K562 (cell line): ENCODE data around the gene HPCAL1. TPM values are rescaled to one million over a fixed set of nuclear protein-coding genes. Genes with fewer than 3 reads are reported as not detected.
A peak's percentile ranks its signal among the peaks of the same experiment; 100 is the strongest.

ENCODE experiments used
- ATAC-seq: fragments of 200-7000 bp; cut with Tn5 transposase; 3 replicates; pipeline ENCODE4 v1.9.1; 2020; ENCODE audit warnings: moderate library complexity
- BruUV-seq: library from RNA; stranded (reverse); fragments of 400-500 nt; replicated peaks from 2 replicates; lab custom pipeline; 2021; lab: Mats Ljungman, UMichigan
- CTCF ChIA-PET: fragments of 300-600 bp; formaldehyde crosslinking; extraction: SDS; loops from one replicate; lab custom pipeline; 2021; ENCODE audit warnings: low intra/inter-chr PET ratio; lab: Yijun Ruan, JAX
- POLR2A ChIA-PET: fragments of 300-600, 350-650 bp; sonication (Branson Sonifier 250); formaldehyde crosslinking; extraction: SDS; loops from one replicate; lab custom pipeline; 2021; ENCODE audit warnings: antibody characterized with exemption, inconsistent platforms; lab: Yijun Ruan, JAX
- DNase-seq, 4 experiments: peaks; one replicate each; pipeline versions ENCODE4 v3.0.0 to v3.0.0-alpha.2; 2011 to 2018; ENCODE audit warnings: low spot score in 3 of 4, mixed read lengths in 3 of 4; ENCODE audit errors: extremely low read depth in 1 of 4
- FAIRE-seq: peaks from 2 replicates; lab custom pipeline; 2011; peaks lifted over from hg19 to GRCh38; lab: Jason Lieb, UNC
- H2AFZ ChIP-seq: 2 replicates; pipeline ENCODE4 v1.6.0; 2011; ENCODE audit warnings: low read depth, low read length, control low read depth, inconsistent platforms
- H3K27ac ChIP-seq: fragments of 200-600 bp; 3 replicates; pipeline ENCODE4 v1.8.0; 2011; ENCODE audit warnings: low read depth, mild to moderate bottlenecking, control low read depth, inconsistent platforms, low read length, moderate library complexity, mixed read lengths; ENCODE audit errors: extremely low read depth
- H3K27me3 ChIP-seq, 2 experiments: fragments of 300-600 bp in 1 of 2; 2 replicates in 1 of 2; 3 replicates in 1 of 2; pipeline versions ENCODE4 v1.6.0 to v1.8.0; 2011; ENCODE audit warnings: inconsistent platforms in 2 of 2, low read length in 2 of 2, mild to moderate bottlenecking in 1 of 2, mixed read lengths in 1 of 2, moderate library complexity in 1 of 2; ENCODE audit not compliant: control insufficient read depth in 2 of 2, insufficient read depth in 2 of 2
- H3K36me3 ChIP-seq: fragments of 300-600 bp; 3 replicates; pipeline ENCODE4 v1.8.0; 2011; ENCODE audit warnings: mild to moderate bottlenecking, low read length, inconsistent platforms; ENCODE audit not compliant: control insufficient read depth, insufficient read depth
- H3K4me1 ChIP-seq, 2 experiments: fragments of 200-600 bp in 1 of 2; replicated peaks in 1 of 2; 2 replicates in 1 of 2; 3 replicates in 1 of 2; pipeline versions ENCODE4 v1.5.1 to v1.8.0; 2011; ENCODE audit warnings: inconsistent platforms in 2 of 2, low read length in 2 of 2, mild to moderate bottlenecking in 1 of 2, mixed read lengths in 1 of 2, moderate library complexity in 1 of 2; ENCODE audit not compliant: control insufficient read depth in 2 of 2, insufficient read depth in 2 of 2
- H3K4me2 ChIP-seq: 2 replicates; pipeline ENCODE4 v1.6.1; 2011; ENCODE audit warnings: low read length, control low read depth, inconsistent platforms, mixed read lengths; ENCODE audit not compliant: insufficient read depth
- H3K4me3 ChIP-seq: fragments of 200-600 bp; sonication (generic), shearing (Covaris generic); 2 replicates; pipeline ENCODE4 v1.5.1; 2016; ENCODE audit warnings: control low read depth, inconsistent platforms
- H3K79me2 ChIP-seq: fragments of 200-600 bp; 3 replicates; pipeline ENCODE4 v1.8.0; 2011; ENCODE audit warnings: low read length, inconsistent platforms; ENCODE audit not compliant: control insufficient read depth, insufficient read depth
- H3K9ac ChIP-seq, 2 experiments: 2 replicates each; pipeline versions ENCODE4 v1.6.0 to v1.6.1; 2011; ENCODE audit warnings: low read depth in 2 of 2, low read length in 2 of 2, control low read depth in 1 of 2, inconsistent platforms in 1 of 2, mild to moderate bottlenecking in 1 of 2, mixed read lengths in 1 of 2; ENCODE audit not compliant: insufficient read depth in 1 of 2
- H3K9me1 ChIP-seq: one replicate; pipeline ENCODE4 v1.6.0; 2011; ENCODE audit warnings: inconsistent platforms, mild to moderate bottlenecking, low read length, moderate library complexity; ENCODE audit not compliant: control insufficient read depth, insufficient read depth
- H3K9me3 ChIP-seq: replicated peaks from 2 replicates; pipeline ENCODE4 v1.5.1; 2011; ENCODE audit warnings: low read depth, low read length, inconsistent platforms; ENCODE audit not compliant: control insufficient read depth, insufficient read depth
- H4K20me1 ChIP-seq: replicated peaks from 2 replicates; pipeline ENCODE4 v1.6.1; 2011; ENCODE audit warnings: low read length, inconsistent platforms, mixed read lengths; ENCODE audit not compliant: control insufficient read depth, insufficient read depth
- ARID3A ChIP-seq: IDR thresholded peaks from 2 replicates; pipeline ENCODE4 v1.6.1; 2012; ENCODE audit warnings: low read depth, low read length, improper control_type of control experiment, borderline replicate concordance
- BCOR ChIP-seq: fragments of 450-650 bp; IDR thresholded peaks from 2 replicates; pipeline ENCODE4 v1.6.1; 2016
- C11orf30 ChIP-seq: fragments of 450-650 bp; IDR thresholded peaks from 2 replicates; pipeline ENCODE4 v1.6.1; 2016; ENCODE audit warnings: low read depth, mild to moderate bottlenecking
- KDM4B ChIP-seq, 2 experiments: fragments of 450-650 bp in 1 of 2; sonication (generic) in 1 of 2; IDR thresholded peaks; 2 replicates each; pipeline ENCODE4 v1.6.1; 2016 to 2017; ENCODE audit warnings: borderline replicate concordance in 2 of 2, antibody characterized with exemption in 1 of 2, low read depth in 1 of 2, mild to moderate bottlenecking in 1 of 2
- RBM15 ChIP-seq: fragments of 200-400 bp; formaldehyde crosslinking; IDR thresholded peaks from 2 replicates; pipeline ENCODE4 v1.6.1; 2018; ENCODE audit warnings: mild to moderate bottlenecking, low read length, moderate library complexity; ENCODE audit not compliant: insufficient read depth
- RBM25 ChIP-seq: fragments of 200-400 bp; formaldehyde crosslinking; IDR thresholded peaks from 2 replicates; pipeline ENCODE4 v1.6.1; 2018; ENCODE audit warnings: low read length, low read depth, moderate library complexity; ENCODE audit not compliant: severe bottlenecking
- STAT6 ChIP-seq: sonication (generic); formaldehyde crosslinking; IDR thresholded peaks from 2 replicates; pipeline ENCODE4 v1.8.1; 2023; ENCODE audit warnings: mild to moderate bottlenecking, missing genetic modification reagents
- TAF15 ChIP-seq: fragments of 200-400 bp; formaldehyde crosslinking; IDR thresholded peaks from 2 replicates; pipeline ENCODE4 v1.6.1; 2017; ENCODE audit warnings: mild to moderate bottlenecking, low read depth, low read length, moderate library complexity
- UBTF ChIP-seq, 2 experiments: IDR thresholded peaks; 2 replicates each; pipeline ENCODE4 v1.6.1; 2012; ENCODE audit warnings: improper control_type of control experiment in 2 of 2, low read depth in 2 of 2, low read length in 2 of 2, borderline replicate concordance in 1 of 2
- ZFP36 ChIP-seq: fragments of 150-350 bp; IDR thresholded peaks from 2 replicates; pipeline ENCODE4 v1.6.1; 2018; ENCODE audit warnings: low read length, low read depth; ENCODE audit not compliant: partially characterized antibody
- ZNF140 ChIP-seq: fragments of 250-450 bp; sonication (Bioruptor Pico); IDR thresholded peaks from 2 replicates; pipeline ENCODE4 v1.8.0; 2021; ENCODE audit warnings: moderate library complexity, mild to moderate bottlenecking, inconsistent platforms
- WGBS: fragments of 100-300 bp; shearing (Covaris generic); methylation state at CpG from one replicate; pipeline ENCODE4 v1.1.6; 2016; ENCODE audit warnings: low coverage, mixed read lengths; ENCODE audit not compliant: insufficient coverage; ENCODE audit errors: missing lambda C conversion rate; 5-methylcytosine and 5-hydroxymethylcytosine counted together
- in situ Hi-C: fragments of 300-500 bp; cut with MboI; formaldehyde crosslinking; loops from 4 replicates; pipeline ENCODE4 v1.15.0; 2018; ENCODE audit warnings: inconsistent platforms, mixed read lengths
- intact Hi-C: fragments of 100-400 bp; cut with micrococcal nuclease; formaldehyde crosslinking; loops from 2 replicates; pipeline ENCODE4 v1.14.2; 2022
- polyA plus RNA-seq, 8 experiments: library from polyadenylated mRNA; depleted of rRNA in 4 of 8; stranded (reverse) in 5 of 8; unstranded in 3 of 8; fragments of >200 nt; fragmentation: Nextera tagmentation in 2 of 8; fragmentation: Illumina TruSeq in 1 of 8; extraction: Ambion mirVana in 2 of 8; extraction: Trizol in 1 of 8; gene quantifications; 2 replicates each; pipeline versions ENCODE4 v1.2.1 to v1.2.3, GENCODE V29; 2011 to 2014; ENCODE audit warnings: inconsistent platforms in 1 of 8, missing spikeins in 1 of 8
- total RNA-seq, 7 experiments: library from RNA; depleted of rRNA in 6 of 7; stranded (reverse); fragments of >200 nt in 6 of 7; fragmentation: Illumina TruSeq in 2 of 7; extraction: Trizol in 2 of 7; gene quantifications; 2 replicates each; pipeline versions ENCODE4 v1.2.1 to v1.2.3, GENCODE V29; 2011 to 2021; ENCODE audit warnings: low replicate concordance in 1 of 7
- TF ChIP-seq, protein P1 (sequence below): sonication (generic); formaldehyde crosslinking; IDR thresholded peaks from 2 replicates; pipeline ENCODE4 v1.8.1; 2023; ENCODE audit warnings: mild to moderate bottlenecking, missing genetic modification reagents

Gene HPCAL1
- total and polyA plus RNA-seq, 9 of the 15 experiments (the other 6 are each of a cell fraction or from before 2014, with no cell fraction given): 2.7 to 65.5 (median 23.9) TPM

- Histone ChIP-seq H4K20me1 (peaks cover 11% of the 10 kb centered on the region), H2AFZ (no peak overlapping the region), H3K4me1 (peaks cover 0 to 50% of the 10 kb centered on the region in 2 experiments; a peak in 3 of 5 replicates), H3K4me2 (no peak overlapping the region), H3K9ac (peak overlapping the region in 1 of 2 experiments; percentile 83; a peak in 1 of 4 replicates), H3K9me1 (peaks cover 3% of the 10 kb centered on the region), H3K36me3 (peaks cover 12% of the 10 kb centered on the region; the same call in 2 of the 3 replicates), H3K4me3 (no peak overlapping the region), H3K27me3 (no peaks in the 10 kb centered on the region), H3K79me2 (peaks cover 17% of the 10 kb centered on the region), H3K9me3 (no peaks in the 10 kb centered on the region), H3K27ac (no peak overlapping the region)
- in situ Hi-C loops (no loop called here), intact Hi-C loops (no loop called here)
- no TSS peak for BruUV-seq
- no peak for DNase-seq
- ATAC-seq: no peak
- 77% methylated on average over 8 of the region's 8 CpGs for whole genome bisulfite sequencing
- FAIRE-seq: peak; percentile 29
- CTCF ChIA-PET: no interaction called here
- POLR2A ChIA-PET: interaction anchor here (1.4 to 1.7 kb wide), 2 partner anchors 23 to 30 kb away, joined by 3 to 4 read pairs; no protein-coding TSS in a partner anchor
- TF ChIP-seq ZNF140 (CRISPR knock-in tag) (no peak), STAT6 (CRISPR knock-in tag) (no peak), RBM25 (peak; percentile 54), ARID3A (no peak), RBM15 (no peak), KDM4B (IDR thresholded peaks at IDR 0.05; ENCODE audit: borderline replicate concordance in 2 of 2, low read depth in 1 of 2) (no peak), C11orf30 (0 out of 2 replicates have a peak, but pooled peaks have one; percentile 3), BCOR (peak; percentile 71), TAF15 (no peak), ZFP36 (peak; percentile 63), UBTF (IDR thresholded peaks at IDR 0.05; ENCODE audit: borderline replicate concordance in 1 of 2, low read depth in 2 of 2, low read length in 2 of 2) (no peak)
- TF ChIP-seq, protein P1, sequence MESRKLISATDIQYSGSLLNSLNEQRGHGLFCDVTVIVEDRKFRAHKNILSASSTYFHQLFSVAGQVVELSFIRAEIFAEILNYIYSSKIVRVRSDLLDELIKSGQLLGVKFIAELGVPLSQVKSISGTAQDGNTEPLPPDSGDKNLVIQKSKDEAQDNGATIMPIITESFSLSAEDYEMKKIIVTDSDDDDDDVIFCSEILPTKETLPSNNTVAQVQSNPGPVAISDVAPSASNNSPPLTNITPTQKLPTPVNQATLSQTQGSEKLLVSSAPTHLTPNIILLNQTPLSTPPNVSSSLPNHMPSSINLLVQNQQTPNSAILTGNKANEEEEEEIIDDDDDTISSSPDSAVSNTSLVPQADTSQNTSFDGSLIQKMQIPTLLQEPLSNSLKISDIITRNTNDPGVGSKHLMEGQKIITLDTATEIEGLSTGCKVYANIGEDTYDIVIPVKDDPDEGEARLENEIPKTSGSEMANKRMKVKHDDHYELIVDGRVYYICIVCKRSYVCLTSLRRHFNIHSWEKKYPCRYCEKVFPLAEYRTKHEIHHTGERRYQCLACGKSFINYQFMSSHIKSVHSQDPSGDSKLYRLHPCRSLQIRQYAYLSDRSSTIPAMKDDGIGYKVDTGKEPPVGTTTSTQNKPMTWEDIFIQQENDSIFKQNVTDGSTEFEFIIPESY: no peak
Observed at GRCh38 chr2:10362898-10363454, 60.3 kb downstream of the HPCAL1 start.
